Panc1 (cell line): ENCODE measurements around the gene EDDM3A.

Experiments
- POLR2AphosphoS5 ChIP-seq: IDR thresholded peaks from 2 replicates; pipeline ENCODE4 v1.6.1; 2012; ENCODE audit warnings: mild to moderate bottlenecking, low read depth, low read length, moderate library complexity
- TF ChIP-seq, protein P1 (sequence below): fragments of 450-650 bp; IDR thresholded peaks from 2 replicates; pipeline ENCODE4 v1.5.1; 2017; ENCODE audit warnings: mild to moderate bottlenecking

DNA sequence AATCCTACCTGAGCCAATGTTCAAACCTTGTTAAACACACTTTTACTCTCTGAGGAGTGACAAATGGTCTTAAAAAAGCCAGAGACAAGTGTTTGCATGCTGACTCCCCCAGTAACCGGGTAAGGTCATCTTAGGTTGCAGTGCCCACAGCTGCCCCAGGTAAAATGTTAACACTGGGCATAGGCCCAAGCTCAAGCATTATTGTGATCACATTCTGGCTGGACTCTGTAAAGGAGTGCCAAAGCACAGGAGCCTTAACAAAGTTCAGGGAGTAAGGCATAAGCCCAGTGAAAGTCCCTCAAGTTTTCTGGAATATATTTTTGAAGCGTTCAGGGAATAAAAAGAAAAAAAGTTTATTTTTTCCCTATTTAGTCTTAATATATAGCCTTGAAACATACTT lies 8.6 kb downstream of the EDDM3A start:
- TF ChIP-seq, protein P1, sequence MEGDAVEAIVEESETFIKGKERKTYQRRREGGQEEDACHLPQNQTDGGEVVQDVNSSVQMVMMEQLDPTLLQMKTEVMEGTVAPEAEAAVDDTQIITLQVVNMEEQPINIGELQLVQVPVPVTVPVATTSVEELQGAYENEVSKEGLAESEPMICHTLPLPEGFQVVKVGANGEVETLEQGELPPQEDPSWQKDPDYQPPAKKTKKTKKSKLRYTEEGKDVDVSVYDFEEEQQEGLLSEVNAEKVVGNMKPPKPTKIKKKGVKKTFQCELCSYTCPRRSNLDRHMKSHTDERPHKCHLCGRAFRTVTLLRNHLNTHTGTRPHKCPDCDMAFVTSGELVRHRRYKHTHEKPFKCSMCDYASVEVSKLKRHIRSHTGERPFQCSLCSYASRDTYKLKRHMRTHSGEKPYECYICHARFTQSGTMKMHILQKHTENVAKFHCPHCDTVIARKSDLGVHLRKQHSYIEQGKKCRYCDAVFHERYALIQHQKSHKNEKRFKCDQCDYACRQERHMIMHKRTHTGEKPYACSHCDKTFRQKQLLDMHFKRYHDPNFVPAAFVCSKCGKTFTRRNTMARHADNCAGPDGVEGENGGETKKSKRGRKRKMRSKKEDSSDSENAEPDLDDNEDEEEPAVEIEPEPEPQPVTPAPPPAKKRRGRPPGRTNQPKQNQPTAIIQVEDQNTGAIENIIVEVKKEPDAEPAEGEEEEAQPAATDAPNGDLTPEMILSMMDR = no peak
- TF ChIP-seq POLR2AphosphoS5 = no peak
